ENCODE results near the gene AGPAT3. TPM values are rescaled to one million over a fixed set of nuclear protein-coding genes. Genes with fewer than 3 reads are reported as not detected.

The AGPAT3 gene
- total RNA-seq, 1 donor from 2014 or later: 34.9 TPM

DNA sequence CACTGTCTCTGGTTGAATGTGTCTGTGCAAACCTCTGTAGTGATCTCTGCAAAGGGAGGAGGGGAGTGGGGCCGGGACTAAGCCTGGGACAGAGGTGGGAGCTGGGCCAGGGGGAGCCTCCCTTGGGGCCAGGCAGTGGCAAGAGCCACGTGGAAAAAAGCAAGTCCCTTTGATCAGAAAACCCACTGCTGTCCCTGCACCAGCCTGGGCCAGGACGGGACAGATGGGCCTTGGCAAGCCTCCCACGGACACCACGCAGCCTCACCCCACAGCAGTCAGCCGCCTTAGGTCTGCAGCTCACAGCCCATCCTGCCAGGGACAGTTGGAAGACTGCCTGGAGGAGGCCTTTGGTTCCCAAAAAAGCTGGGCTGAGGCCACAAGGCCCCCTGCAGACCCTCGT is 135.3 kb downstream of the AGPAT3 start:
- peak; percentile 71 for DNase-seq

GRCh38 chr21:44002511-44002910 is 137.5 kb downstream of the AGPAT3 start:
- no peak for DNase-seq

- no peak for DNase-seq
Measured at GRCh38 chr21:44003307-44003966, 138.4 kb downstream of the AGPAT3 start.

- no peak for DNase-seq
Measured at GRCh38 chr21:44005071-44005470, 140.0 kb downstream of the AGPAT3 start.

GRCh38 chr21:44005593-44005992 is 140.6 kb downstream of the AGPAT3 start:
- DNase-seq: no peak

GRCh38 chr21:44006017-44006619 is 141.1 kb downstream of the AGPAT3 start:
- no peak for DNase-seq

GRCh38 chr21:44006656-44007055 is 141.6 kb downstream of the AGPAT3 start:
- no peak for DNase-seq

GRCh38 chr21:44010429-44010828 is 145.4 kb downstream of the AGPAT3 start:
- DNase-seq: no peak

DNA sequence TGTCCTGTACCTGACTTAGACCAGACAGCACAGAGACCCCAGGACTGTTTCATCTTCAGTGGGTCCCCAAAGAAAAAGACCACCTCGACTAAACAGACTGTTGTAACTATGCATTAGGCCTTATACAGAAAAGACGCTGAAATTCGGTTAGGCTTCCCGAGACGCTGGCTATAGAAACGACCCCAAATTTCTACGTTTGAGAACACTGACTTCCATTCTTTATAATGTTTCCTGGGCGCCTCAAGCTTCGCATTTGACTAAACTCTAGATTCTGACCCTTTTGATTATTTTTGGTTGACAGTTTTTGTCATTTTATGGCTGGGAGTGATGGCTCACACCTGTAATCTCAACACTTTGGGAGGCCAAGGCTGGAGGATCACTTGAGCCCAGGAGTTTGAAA is 146.1 kb downstream of the AGPAT3 start:
- DNase-seq: no peak

DNA sequence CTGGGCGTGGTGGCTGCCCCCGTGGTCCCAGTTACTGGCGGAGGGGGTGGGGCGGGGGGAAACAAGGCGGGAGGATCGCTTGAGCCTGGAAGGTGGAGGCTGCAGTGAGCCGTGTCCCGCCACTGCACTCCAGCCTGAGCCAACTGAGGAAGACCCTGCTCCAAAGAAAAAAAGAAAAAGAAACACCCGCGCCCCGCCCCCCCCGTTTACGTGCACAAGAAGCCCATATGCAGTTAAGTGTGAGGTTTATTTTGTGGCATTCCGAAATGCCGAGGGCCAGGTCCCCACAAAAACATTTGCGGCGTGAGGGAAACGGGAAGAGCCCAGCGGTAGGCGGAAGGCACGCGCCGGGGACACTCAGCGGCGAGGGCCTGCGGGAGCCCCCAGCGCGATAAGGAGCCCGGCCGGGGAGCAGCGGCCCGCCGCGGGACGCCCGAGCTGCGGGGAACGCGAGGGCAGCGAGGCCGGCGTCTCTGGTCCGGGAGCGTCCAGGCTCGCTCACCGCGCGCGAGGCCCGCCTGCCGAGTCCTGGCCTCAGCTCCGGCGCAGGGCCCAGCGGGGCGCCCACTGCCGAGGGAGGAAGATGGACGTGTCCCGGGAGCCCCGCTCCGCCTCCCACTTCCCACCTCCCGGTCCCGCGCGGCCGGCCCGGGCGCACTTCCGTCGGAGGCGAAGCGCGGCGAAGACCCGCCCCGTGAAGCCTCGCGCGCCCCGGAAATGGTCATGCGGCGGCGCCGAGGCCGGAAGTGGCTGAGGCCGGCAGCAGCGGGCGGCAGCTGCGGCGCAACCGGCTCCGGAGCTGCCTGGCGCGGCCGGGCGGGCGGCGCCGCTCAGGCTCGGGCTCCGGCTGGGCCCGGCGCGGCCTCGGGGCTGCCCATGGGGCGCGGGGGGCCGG is 146.8 kb downstream of the AGPAT3 start, which contains the start of gene TRAPPC10:
TSS of gene TRAPPC10 (plus strand) at position 731 of the 895 bp plus-strand sequence. CDS start 185 bp downstream, outside the sequence.
- peak; percentile 77 for DNase-seq

DNA sequence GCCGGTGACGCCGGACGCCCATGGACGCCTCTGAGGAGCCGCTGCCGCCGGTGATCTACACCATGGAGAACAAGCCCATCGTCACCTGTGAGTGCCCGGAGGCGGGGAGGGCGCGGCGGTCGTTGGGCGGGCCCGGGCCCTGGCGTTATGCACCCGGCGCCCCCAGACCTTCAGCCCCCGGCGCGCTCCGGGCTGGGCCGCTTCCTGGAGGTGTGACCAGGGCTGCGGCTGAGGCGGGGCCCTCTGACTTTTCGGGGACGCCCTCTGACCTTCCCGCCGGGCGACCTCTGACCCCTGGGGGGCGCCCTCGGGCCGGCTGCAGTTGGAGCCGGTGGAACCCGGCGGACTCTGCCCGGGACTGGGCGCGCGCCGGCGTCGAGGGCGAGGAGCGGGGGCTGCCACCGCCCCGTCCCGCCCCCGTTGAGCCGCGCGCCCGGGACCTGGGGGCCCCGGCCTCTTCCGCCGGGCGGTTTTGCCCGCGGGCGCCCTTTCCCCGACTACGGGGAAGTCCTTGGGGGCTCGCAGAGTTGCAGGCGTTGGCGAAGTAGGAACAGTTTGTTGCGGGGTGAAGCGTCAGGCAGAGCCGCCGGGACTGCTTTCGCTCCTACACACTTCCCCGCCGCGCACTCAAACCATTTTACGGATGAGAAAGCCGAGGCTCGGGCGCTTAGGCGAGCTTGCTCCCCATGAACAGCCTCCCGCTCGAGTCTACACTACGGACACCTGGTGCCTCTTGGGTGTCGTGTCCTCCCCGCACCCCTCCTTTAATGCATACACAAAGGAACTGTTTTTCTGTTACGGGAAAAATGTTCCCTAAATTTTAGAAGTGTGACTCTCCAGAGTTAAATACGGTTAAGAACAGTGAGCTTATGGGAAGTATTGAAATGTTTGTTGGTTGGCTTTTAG is 147.7 kb downstream of the AGPAT3 start:
- peak; percentile 57 for DNase-seq

- DNase-seq: no peak
Measured at GRCh38 chr21:44013380-44014088, 148.5 kb downstream of the AGPAT3 start.

- no peak for DNase-seq
Measured at GRCh38 chr21:44017601-44018000, 152.6 kb downstream of the AGPAT3 start.

GRCh38 chr21:44018127-44018526 is 153.1 kb downstream of the AGPAT3 start:
- DNase-seq: no peak

GRCh38 chr21:44018813-44019567 is 154.0 kb downstream of the AGPAT3 start:
- DNase-seq: no peak

GRCh38 chr21:44019568-44019958 is 154.5 kb downstream of the AGPAT3 start:
- DNase-seq: no peak

DNA sequence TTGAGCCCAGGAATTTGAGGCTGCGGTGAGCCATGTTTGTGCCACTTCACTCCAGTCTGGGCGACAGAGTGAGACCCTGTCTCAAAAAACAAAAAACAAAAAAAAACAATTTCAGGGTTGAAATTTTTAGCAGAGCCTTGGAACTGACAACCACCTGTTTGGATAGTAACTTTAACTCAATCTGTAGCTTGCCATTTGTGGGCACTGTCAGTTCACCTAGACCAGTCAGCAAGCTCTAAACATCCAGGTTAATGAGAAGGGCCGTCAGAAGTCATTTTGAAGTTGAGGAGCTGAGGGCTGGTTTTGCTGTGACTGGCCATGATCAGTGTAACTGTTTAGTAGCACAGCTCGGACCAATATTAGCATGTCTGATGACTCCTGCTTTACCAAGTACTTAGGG is 155.5 kb downstream of the AGPAT3 start:
- no peak for DNase-seq

GRCh38 chr21:44021064-44021463 is 156.0 kb downstream of the AGPAT3 start:
- DNase-seq: no peak

GRCh38 chr21:44024257-44024656 is 159.2 kb downstream of the AGPAT3 start:
- DNase-seq: no peak

DNA sequence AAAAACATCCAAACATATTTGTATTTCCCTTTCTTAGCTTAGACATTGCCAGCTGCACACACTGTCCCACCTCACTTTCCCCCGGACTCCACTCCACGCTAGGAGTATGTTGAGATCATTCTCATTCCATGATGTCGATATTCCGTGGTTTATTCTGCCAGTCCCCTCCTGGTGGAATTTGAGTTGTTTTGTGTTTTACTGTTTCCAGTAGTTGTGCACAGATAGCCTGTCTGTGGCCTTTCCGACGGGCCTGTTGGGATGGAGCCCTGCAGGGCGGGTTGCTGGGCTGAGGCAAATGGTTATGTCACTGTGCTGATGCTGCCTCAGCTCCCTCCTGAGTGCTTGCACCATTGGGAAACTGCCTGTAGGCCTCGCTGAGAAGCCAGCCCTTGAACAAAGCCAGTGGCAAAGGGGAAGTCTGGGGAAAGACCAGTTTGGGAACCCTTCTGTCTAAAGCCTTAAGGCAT is 159.9 kb downstream of the AGPAT3 start:
- DNase-seq: no peak

Measured in occipital lobe (tissue), 2 donors.